ENCODE results near the gene REXO4. TPM values are rescaled to one million over a fixed set of nuclear protein-coding genes. Genes with fewer than 3 reads are reported as not detected.

REXO4 gene
- polyA plus RNA-seq, 1 of the 3 experiments (the other 2 are of a cell fraction): 37.3 TPM

GRCh38 chr9:133382507-133383141, 35.2 kb downstream of the REXO4 start:
- Histone ChIP-seq H3K27ac (ENCODE audit: low read depth in 2 of 2, low read length in 1 of 2) (no peak overlapping the region), H3K79me2 (ENCODE audit: insufficient read depth) (no peaks in the 10 kb centered on the region), H3K4me2 (no peak overlapping the region), H2AFZ (ENCODE audit: low read depth) (no peak overlapping the region), H3K27me3 (ENCODE audit: insufficient read depth) (no peaks in the 10 kb centered on the region), H4K20me1 (ENCODE audit: insufficient read depth) (no peaks in the 10 kb centered on the region), H3F3A (replicated peaks; ENCODE audit: insufficient read depth) (peaks cover 3% of the 10 kb centered on the region), H3K36me3 (replicated peaks in 1 of 2; ENCODE audit: control insufficient read depth in 1 of 2, insufficient read depth in 2 of 2, low read length in 1 of 2) (no peaks in the 10 kb centered on the region), H3K9me2 (no peaks in the 10 kb centered on the region), H3K4me1 (ENCODE audit: control insufficient read depth in 1 of 2, insufficient read depth in 2 of 2, low read depth in 1 of 2, low read length in 1 of 2) (no peaks in the 10 kb centered on the region), H3K9ac (no peak overlapping the region), H3K9me3 (no peaks in the 10 kb centered on the region), H3K4me3 (ENCODE audit: low read depth in 2 of 2, low read length in 1 of 2) (no peak overlapping the region)
- 65% methylated on average over 4 of the region's 4 CpGs for WGBS (ENCODE audit: low lambda C conversion rate)
- no peak for DNase-seq
- CTCF ChIA-PET: no interaction called here
- POLR2A ChIA-PET: no interaction called here
- no peak for TF ChIP-seq SIN3A (IDR thresholded peaks at IDR 0.05; ENCODE audit: borderline replicate concordance, low read depth, low read length)
- no peak for TF ChIP-seq CHD2 (IDR thresholded peaks at IDR 0.05; ENCODE audit: low read length, partially characterized antibody)
- TF ChIP-seq TEAD4 (IDR thresholded peaks at IDR 0.05; ENCODE audit: borderline replicate concordance, insufficient read depth): no peak
- no peak for TF ChIP-seq ZBTB33 (IDR thresholded peaks at IDR 0.05; ENCODE audit: borderline replicate concordance, low read depth)
- TF ChIP-seq ELF1 (IDR thresholded peaks at IDR 0.05): no peak
- no peak for TF ChIP-seq NFIC (IDR thresholded peaks at IDR 0.05; ENCODE audit: borderline replicate concordance)
- TF ChIP-seq RCOR1 (IDR thresholded peaks at IDR 0.05; ENCODE audit: low read length): no peak
- no peak for TF ChIP-seq MXI1 (IDR thresholded peaks at IDR 0.05; ENCODE audit: low read depth, low read length)
- no peak for TF ChIP-seq POLR2AphosphoS5 (IDR thresholded peaks at IDR 0.05; ENCODE audit: low read depth, low read length)
- no peak for TF ChIP-seq NRF1 (IDR thresholded peaks at IDR 0.05; ENCODE audit: low read depth, low read length)
- no peak for TF ChIP-seq RAD21 (IDR thresholded peaks at IDR 0.05; ENCODE audit: low read length)

GRCh38 chr9:133380734-133381133, 37.1 kb downstream of the REXO4 start:
- CTCF ChIA-PET: no interaction called here
- WGBS (ENCODE audit: low lambda C conversion rate): 90% methylated on average over 4 of the region's 4 CpGs

More at GRCh38 chr9:133380734-133381133, 37.1 kb downstream of the REXO4 start:
- H2AFZ ChIP-seq (ENCODE audit: low read depth): no peak overlapping the region
- H3K9me3 ChIP-seq: no peaks in the 10 kb centered on the region
- peaks cover 9% of the 10 kb centered on the region for H3F3A ChIP-seq (replicated peaks; ENCODE audit: insufficient read depth)
- POLR2A ChIA-PET: no interaction called here
- DNase-seq: no peak
- H3K27me3 ChIP-seq (ENCODE audit: insufficient read depth): no peaks in the 10 kb centered on the region
- TF ChIP-seq ELF1 (IDR thresholded peaks at IDR 0.05) (no peak), JUND (IDR thresholded peaks at IDR 0.05) (no peak), YY1 (IDR thresholded peaks at IDR 0.05; ENCODE audit: low read depth) (no peak), MEF2A (IDR thresholded peaks at IDR 0.05; ENCODE audit: borderline replicate concordance, low read depth) (no peak), TCF12 (IDR thresholded peaks at IDR 0.05) (no peak), NFIC (IDR thresholded peaks at IDR 0.05; ENCODE audit: borderline replicate concordance) (no peak), EP300 (IDR thresholded peaks at IDR 0.05; ENCODE audit: borderline replicate concordance in 1 of 2, low read depth in 1 of 2, low read length in 1 of 2) (no peak), POLR2AphosphoS5 (IDR thresholded peaks at IDR 0.05; ENCODE audit: low read depth, low read length) (no peak), GATA2 (CRISPR knock-in tag; IDR thresholded peaks at IDR 0.05) (no peak), EZH2phosphoT487 (IDR thresholded peaks at IDR 0.05; ENCODE audit: borderline replicate concordance, low read depth) (no peak), IRF3 (IDR thresholded peaks at IDR 0.05; ENCODE audit: low read depth, low read length) (no peak), CHD2 (IDR thresholded peaks at IDR 0.05; ENCODE audit: low read length, partially characterized antibody) (no peak), FOXJ3 (CRISPR knock-in tag; IDR thresholded peaks at IDR 0.05) (no peak), TAF1 (IDR thresholded peaks at IDR 0.05; ENCODE audit: borderline replicate concordance, low read depth, low read length) (no peak), SMC3 (IDR thresholded peaks at IDR 0.05; ENCODE audit: low read depth, low read length) (no peak)
- no peaks in the 10 kb centered on the region for H3K9me2 ChIP-seq
- H3K9ac ChIP-seq: no peak overlapping the region
- no peaks in the 10 kb centered on the region for H3K36me3 ChIP-seq (replicated peaks in 1 of 2; ENCODE audit: control insufficient read depth in 1 of 2, insufficient read depth in 2 of 2, low read length in 1 of 2)
- no peak overlapping the region for H3K27ac ChIP-seq (ENCODE audit: low read depth in 2 of 2, low read length in 1 of 2)
- H3K79me2 ChIP-seq (ENCODE audit: insufficient read depth): peaks cover 4% of the 10 kb centered on the region
- no peak overlapping the region for H3K4me3 ChIP-seq (ENCODE audit: low read depth in 2 of 2, low read length in 1 of 2)
- H3K4me2 ChIP-seq: no peak overlapping the region
- H4K20me1 ChIP-seq (ENCODE audit: insufficient read depth): no peaks in the 10 kb centered on the region
- H3K4me1 ChIP-seq (ENCODE audit: control insufficient read depth in 1 of 2, insufficient read depth in 2 of 2, low read depth in 1 of 2, low read length in 1 of 2): no peaks in the 10 kb centered on the region
